HepG2 (cell line): Measurements from ENCODE around the gene HSP90AB1. TPM values are rescaled to one million over a fixed set of nuclear protein-coding genes. Genes with fewer than 3 reads are reported as not detected.

Source experiments
- CAMTA2 ChIP-seq: sonication (generic); formaldehyde crosslinking; IDR thresholded peaks from 2 replicates; pipeline ENCODE4 v1.4.0; 2020; ENCODE audit warnings: mild to moderate bottlenecking, missing genetic modification reagents, borderline replicate concordance
- DNMT1 ChIP-seq: sonication (generic); formaldehyde crosslinking; IDR thresholded peaks from 2 replicates; pipeline ENCODE4 v1.5.1; 2020; ENCODE audit warnings: mild to moderate bottlenecking, missing genetic modification reagents
- ETV6 ChIP-seq: sonication (generic); formaldehyde crosslinking; conservative IDR thresholded peaks from 2 replicates; pipeline ENCODE4 v1.4.0; 2020; ENCODE audit warnings: missing genetic modification reagents
- ISL2 ChIP-seq: sonication (generic); formaldehyde crosslinking; IDR thresholded peaks from 2 replicates; pipeline ENCODE4 v1.5.0; 2020; ENCODE audit warnings: missing genetic modification reagents
- KLF15 ChIP-seq: sonication (generic); formaldehyde crosslinking; IDR thresholded peaks from 2 replicates; pipeline ENCODE4 v1.8.1; 2023; ENCODE audit warnings: borderline replicate concordance, mild to moderate bottlenecking, inconsistent platforms, missing genetic modification reagents, mixed read lengths
- MTERF4 ChIP-seq: sonication (generic); formaldehyde crosslinking; IDR thresholded peaks from 2 replicates; pipeline ENCODE4 v1.8.0; 2023; ENCODE audit warnings: mild to moderate bottlenecking, missing genetic modification reagents
- MTF2 ChIP-seq: sonication (generic); formaldehyde crosslinking; IDR thresholded peaks from 2 replicates; pipeline ENCODE4 v1.5.0; 2020; ENCODE audit warnings: missing genetic modification reagents, borderline replicate concordance
- PCBP2 ChIP-seq: fragments of 200-400 bp; formaldehyde crosslinking; optimal IDR thresholded peaks from 2 replicates; pipeline ENCODE3; 2018; ENCODE audit warnings: low read length, low read depth; ENCODE audit not compliant: poor library complexity, severe bottlenecking
- PHB2 ChIP-seq: fragments of 450-650 bp; IDR thresholded peaks from 2 replicates; pipeline ENCODE4 v1.6.1; 2018; ENCODE audit not compliant: partially characterized antibody
- PHF5A ChIP-seq: IDR thresholded peaks from one replicate; pipeline ENCODE4 v1.6.1; 2018; ENCODE audit warnings: low read depth, missing genetic modification reagents; ENCODE audit not compliant: unreplicated experiment
- REST ChIP-seq, 2 experiments: IDR thresholded peaks; 2 replicates each; pipeline ENCODE4 v1.6.1; 2011 to 2012; ENCODE audit warnings: low read length in 2 of 2, borderline replicate concordance in 1 of 2, low read depth in 1 of 2, mild to moderate bottlenecking in 1 of 2, moderate library complexity in 1 of 2
- ZNF451 ChIP-seq: sonication (generic); formaldehyde crosslinking; IDR thresholded peaks from 2 replicates; pipeline ENCODE4 v1.5.0; 2020; ENCODE audit warnings: mild to moderate bottlenecking, missing genetic modification reagents
- ZNF501 ChIP-seq: sonication (generic); formaldehyde crosslinking; IDR thresholded peaks from 2 replicates; pipeline ENCODE4 v1.5.1; 2020; ENCODE audit warnings: mild to moderate bottlenecking, moderate library complexity, missing genetic modification reagents
- ZNF530 ChIP-seq: sonication (generic); formaldehyde crosslinking; IDR thresholded peaks from 2 replicates; pipeline ENCODE4 v1.5.0; 2020; ENCODE audit warnings: low read depth, mild to moderate bottlenecking, missing genetic modification reagents
- ZNF543 ChIP-seq: sonication (generic); formaldehyde crosslinking; IDR thresholded peaks from 2 replicates; pipeline ENCODE4 v1.4.0; 2020; ENCODE audit warnings: mild to moderate bottlenecking, missing genetic modification reagents
- ZNF598 ChIP-seq: sonication (generic); formaldehyde crosslinking; IDR thresholded peaks from 2 replicates; pipeline ENCODE4 v1.5.1; 2020; ENCODE audit warnings: mild to moderate bottlenecking, missing genetic modification reagents, borderline replicate concordance
- ZNF704 ChIP-seq: sonication (generic); formaldehyde crosslinking; IDR thresholded peaks from 2 replicates; pipeline ENCODE4 v1.8.1; 2023; ENCODE audit warnings: mild to moderate bottlenecking, inconsistent platforms, moderate library complexity, missing genetic modification reagents, borderline replicate concordance
- ZNF710 ChIP-seq: sonication (generic); formaldehyde crosslinking; IDR thresholded peaks from 2 replicates; pipeline ENCODE4 v1.5.0; 2020; ENCODE audit warnings: mild to moderate bottlenecking, missing genetic modification reagents, borderline replicate concordance
- ZNF766 ChIP-seq: sonication (generic); formaldehyde crosslinking; IDR thresholded peaks from 2 replicates; pipeline ENCODE4 v1.5.0; 2020; ENCODE audit warnings: missing genetic modification reagents, borderline replicate concordance
- ZSCAN31 ChIP-seq: sonication (generic); formaldehyde crosslinking; IDR thresholded peaks from 2 replicates; pipeline ENCODE4 v1.5.0; 2020; ENCODE audit warnings: low read depth, mild to moderate bottlenecking, missing genetic modification reagents
- polyA plus RNA-seq, 8 experiments: library from polyadenylated mRNA; depleted of rRNA in 3 of 8; stranded (reverse) in 7 of 8; unstranded in 1 of 8; fragments of >200 nt; fragmentation: Illumina TruSeq in 4 of 8; extraction: Trizol in 4 of 8; gene quantifications; 2 replicates each; pipeline versions ENCODE4 v1.2.1 to v1.2.3, GENCODE V29; 2011 to 2016; ENCODE audit warnings: low read depth in 4 of 8, missing spikeins in 1 of 8, mixed read lengths in 1 of 8; ENCODE audit not compliant: insufficient read depth in 1 of 8
- total RNA-seq, 5 experiments: library from RNA; depleted of rRNA; stranded (reverse); fragments of >200 nt; fragmentation: Illumina TruSeq; extraction: Trizol; gene quantifications; 2 replicates each; pipeline ENCODE4 v1.2.3, GENCODE V29; 2016; ENCODE audit warnings: low read depth in 1 of 5

HSP90AB1 gene
- total and polyA plus RNA-seq, 2 of the 13 experiments (the other 11 are each of a cell fraction or from before 2014, with no cell fraction given): 1,325 to 1,472 TPM

- TF ChIP-seq ZNF710 (CRISPR knock-in tag) (peak; percentile 20; the same call in 1 of the 2 replicates), ZSCAN31 (CRISPR knock-in tag) (peak; percentile 6; the same call in 1 of the 2 replicates), ISL2 (CRISPR knock-in tag) (no peak), ZNF530 (CRISPR knock-in tag) (no peak), ZNF598 (CRISPR knock-in tag) (peak; percentile 49; the same call in 1 of the 2 replicates), ZNF501 (CRISPR knock-in tag) (no peak), DNMT1 (CRISPR knock-in tag) (peak; percentile 29; the same call in 1 of the 2 replicates), KLF15 (CRISPR knock-in tag) (no peak), ZNF451 (CRISPR knock-in tag) (no peak), PHF5A (CRISPR knock-in tag) (no peak), ZNF543 (no peak), PHB2 (no peak), MTF2 (CRISPR knock-in tag) (0 out of 2 replicates have a peak, but pooled peaks have one; percentile 84), PCBP2 (peak; percentile 20), ZNF766 (CRISPR knock-in tag) (no peak), MTERF4 (CRISPR knock-in tag) (0 out of 2 replicates have a peak, but pooled peaks have one; percentile 24), ZNF704 (CRISPR knock-in tag) (0 out of 2 replicates have a peak, but pooled peaks have one; percentile 7), CAMTA2 (CRISPR knock-in tag) (peak; percentile 60; the same call in 1 of the 2 replicates), ETV6 (CRISPR knock-in tag) (no peak), REST (IDR thresholded peaks at IDR 0.05; ENCODE audit: borderline replicate concordance in 1 of 2, low read depth in 1 of 2, low read length in 2 of 2) (no peak)
These were observed 1.4 kb upstream of the HSP90AB1 start (continued) for GRCh38 chr6:44245391-44245911.
